Measurements from ENCODE around the gene ERBB4.

Gene ERBB4

DNA sequence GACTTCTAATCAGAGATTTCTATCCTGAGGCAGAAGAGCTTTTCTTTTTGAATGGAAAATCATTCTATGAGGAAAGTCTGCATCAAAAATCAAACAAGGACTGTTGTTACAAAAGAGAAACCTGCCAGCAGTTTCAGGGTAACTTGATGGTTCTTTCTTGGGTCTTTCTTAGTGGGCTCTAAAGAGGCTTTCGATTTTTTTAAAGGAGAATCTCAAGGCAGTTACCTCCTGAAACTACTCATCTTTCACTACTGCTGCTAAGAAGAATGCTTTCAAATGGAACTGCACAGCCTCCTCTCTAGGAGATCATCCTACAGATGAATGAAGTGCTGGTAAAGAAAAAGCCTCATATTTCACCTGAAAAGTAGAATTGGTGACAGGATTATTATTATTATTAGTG, 272.3 kb downstream of the ERBB4 start:
- no peaks in the 10 kb centered on the region for H3K27me3 ChIP-seq
- H3K36me3 ChIP-seq, result no peaks in the 10 kb centered on the region
- TF ChIP-seq, protein P1, sequence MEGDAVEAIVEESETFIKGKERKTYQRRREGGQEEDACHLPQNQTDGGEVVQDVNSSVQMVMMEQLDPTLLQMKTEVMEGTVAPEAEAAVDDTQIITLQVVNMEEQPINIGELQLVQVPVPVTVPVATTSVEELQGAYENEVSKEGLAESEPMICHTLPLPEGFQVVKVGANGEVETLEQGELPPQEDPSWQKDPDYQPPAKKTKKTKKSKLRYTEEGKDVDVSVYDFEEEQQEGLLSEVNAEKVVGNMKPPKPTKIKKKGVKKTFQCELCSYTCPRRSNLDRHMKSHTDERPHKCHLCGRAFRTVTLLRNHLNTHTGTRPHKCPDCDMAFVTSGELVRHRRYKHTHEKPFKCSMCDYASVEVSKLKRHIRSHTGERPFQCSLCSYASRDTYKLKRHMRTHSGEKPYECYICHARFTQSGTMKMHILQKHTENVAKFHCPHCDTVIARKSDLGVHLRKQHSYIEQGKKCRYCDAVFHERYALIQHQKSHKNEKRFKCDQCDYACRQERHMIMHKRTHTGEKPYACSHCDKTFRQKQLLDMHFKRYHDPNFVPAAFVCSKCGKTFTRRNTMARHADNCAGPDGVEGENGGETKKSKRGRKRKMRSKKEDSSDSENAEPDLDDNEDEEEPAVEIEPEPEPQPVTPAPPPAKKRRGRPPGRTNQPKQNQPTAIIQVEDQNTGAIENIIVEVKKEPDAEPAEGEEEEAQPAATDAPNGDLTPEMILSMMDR (IDR thresholded peaks at IDR 0.05), result no peak
- H3K4me1 ChIP-seq (ENCODE audit: control insufficient read depth in 1 of 2, insufficient read depth in 1 of 2, low read depth in 1 of 2, low read length in 1 of 2), result no peaks in the 10 kb centered on the region
- H3K4me3 ChIP-seq (ENCODE audit: low read depth in 1 of 2, low read length in 1 of 2), result no peak overlapping the region
- no peaks in the 10 kb centered on the region for H3K9me3 ChIP-seq
- H3K27ac ChIP-seq, result no peak overlapping the region

DNA sequence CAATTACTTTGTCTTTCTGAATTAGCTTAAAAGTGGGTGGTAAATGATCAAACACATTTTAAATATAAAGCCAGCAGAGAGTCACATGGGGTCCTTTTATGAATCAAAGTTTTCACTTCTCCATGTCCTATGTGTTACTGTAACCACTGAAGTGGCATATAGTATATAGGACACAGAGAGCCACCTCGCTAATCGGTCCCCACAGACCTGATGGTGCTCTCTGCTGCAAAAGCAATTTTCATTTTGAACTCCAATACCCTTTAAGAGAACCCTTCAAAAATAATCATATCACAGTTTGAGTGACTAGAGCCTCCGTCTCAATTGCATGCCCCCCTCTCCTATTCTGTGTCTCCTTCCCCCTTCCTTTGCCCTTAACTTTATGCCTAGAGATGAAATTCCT, 272.8 kb downstream of the ERBB4 start:
- no peaks in the 10 kb centered on the region for H3K9me3 ChIP-seq
- TF ChIP-seq, protein P1 (IDR thresholded peaks at IDR 0.05), result no peak
- H3K4me3 ChIP-seq (ENCODE audit: low read depth in 1 of 2, low read length in 1 of 2), result no peak overlapping the region
- no peaks in the 10 kb centered on the region for H3K36me3 ChIP-seq
- H3K27me3 ChIP-seq, result no peaks in the 10 kb centered on the region
- no peak overlapping the region for H3K27ac ChIP-seq
- H3K4me1 ChIP-seq (ENCODE audit: control insufficient read depth in 1 of 2, insufficient read depth in 1 of 2, low read depth in 1 of 2, low read length in 1 of 2), result no peaks in the 10 kb centered on the region

DNA sequence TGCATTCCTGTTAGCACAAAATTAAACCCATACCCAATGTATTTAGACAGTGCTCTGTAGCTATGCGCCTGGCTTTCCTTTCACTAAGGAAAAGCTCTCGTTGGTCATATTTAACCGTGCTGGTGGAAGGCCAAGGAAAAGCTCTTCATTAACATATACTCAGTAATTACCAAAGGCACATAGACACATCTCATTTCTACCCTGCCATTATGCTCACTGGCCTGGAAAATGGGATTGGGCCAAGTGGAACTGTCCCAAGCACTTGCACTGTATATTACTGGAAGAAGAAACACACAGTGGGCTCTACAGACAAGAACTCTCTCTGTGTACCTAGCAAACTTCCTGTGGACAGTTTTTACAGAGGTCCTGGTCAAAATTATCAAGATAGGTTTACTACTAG, 274.4 kb downstream of the ERBB4 start:
- Histone ChIP-seq H3K27ac (no peak overlapping the region), H3K4me3 (ENCODE audit: low read depth in 1 of 2, low read length in 1 of 2) (no peak overlapping the region), H3K9me3 (no peaks in the 10 kb centered on the region), H3K36me3 (no peaks in the 10 kb centered on the region), H3K27me3 (no peaks in the 10 kb centered on the region), H3K4me1 (ENCODE audit: control insufficient read depth in 1 of 2, insufficient read depth in 1 of 2, low read depth in 1 of 2, low read length in 1 of 2) (no peaks in the 10 kb centered on the region)
- TF ChIP-seq, protein P1 (IDR thresholded peaks at IDR 0.05), result no peak

DNA sequence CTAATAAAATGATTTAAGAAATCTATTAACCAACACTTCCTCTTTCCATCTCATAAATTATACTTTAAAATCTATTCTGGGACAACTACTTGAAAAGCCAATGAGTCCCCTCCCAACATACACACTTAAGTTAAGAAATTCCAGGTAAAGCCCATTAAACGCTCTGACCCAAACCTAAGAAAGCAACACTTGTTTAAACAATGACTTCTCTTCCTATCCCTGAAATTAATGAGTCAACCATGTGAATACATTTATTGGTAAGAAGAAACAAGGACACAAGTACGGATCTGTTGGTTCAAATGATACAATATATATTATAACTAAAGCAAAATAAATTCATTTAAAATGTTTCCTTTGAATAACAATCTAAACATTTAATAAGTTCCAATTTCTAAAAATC, 279.4 kb downstream of the ERBB4 start:
- Histone ChIP-seq H3K9me3 (no peaks in the 10 kb centered on the region), H3K36me3 (no peaks in the 10 kb centered on the region), H3K27ac (no peak overlapping the region), H3K27me3 (no peaks in the 10 kb centered on the region), H3K4me3 (ENCODE audit: low read depth in 1 of 2, low read length in 1 of 2) (no peak overlapping the region), H3K4me1 (ENCODE audit: control insufficient read depth in 1 of 2, insufficient read depth in 1 of 2, low read depth in 1 of 2, low read length in 1 of 2) (no peaks in the 10 kb centered on the region)
- TF ChIP-seq, protein P1 (IDR thresholded peaks at IDR 0.05), result no peak

DNA sequence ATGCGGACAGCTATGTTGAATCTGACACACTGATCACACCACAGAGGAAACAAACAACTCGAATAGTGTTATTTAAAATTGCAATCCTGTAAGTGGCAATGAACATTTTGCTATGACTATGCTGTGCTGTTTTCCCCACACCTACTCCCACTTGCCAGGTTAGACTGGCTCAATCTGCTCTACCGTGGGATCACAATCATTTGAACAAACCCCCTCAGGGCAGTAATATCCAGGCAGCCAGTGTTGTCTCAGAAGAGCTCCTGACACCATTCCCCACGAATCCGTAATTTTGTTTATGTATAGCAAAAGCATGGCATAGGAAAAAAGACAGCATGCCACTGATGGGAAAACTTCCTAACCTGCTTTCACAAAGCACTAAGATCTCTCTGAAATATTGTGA, 284.3 kb downstream of the ERBB4 start:
- Histone ChIP-seq H3K27me3 (no peaks in the 10 kb centered on the region), H3K27ac (no peak overlapping the region), H3K36me3 (no peaks in the 10 kb centered on the region), H3K4me3 (ENCODE audit: low read depth in 1 of 2, low read length in 1 of 2) (no peak overlapping the region), H3K4me1 (ENCODE audit: control insufficient read depth in 1 of 2, insufficient read depth in 1 of 2, low read depth in 1 of 2, low read length in 1 of 2) (no peaks in the 10 kb centered on the region), H3K9me3 (no peaks in the 10 kb centered on the region)
- TF ChIP-seq, protein P1 (IDR thresholded peaks at IDR 0.05), result no peak

DNA sequence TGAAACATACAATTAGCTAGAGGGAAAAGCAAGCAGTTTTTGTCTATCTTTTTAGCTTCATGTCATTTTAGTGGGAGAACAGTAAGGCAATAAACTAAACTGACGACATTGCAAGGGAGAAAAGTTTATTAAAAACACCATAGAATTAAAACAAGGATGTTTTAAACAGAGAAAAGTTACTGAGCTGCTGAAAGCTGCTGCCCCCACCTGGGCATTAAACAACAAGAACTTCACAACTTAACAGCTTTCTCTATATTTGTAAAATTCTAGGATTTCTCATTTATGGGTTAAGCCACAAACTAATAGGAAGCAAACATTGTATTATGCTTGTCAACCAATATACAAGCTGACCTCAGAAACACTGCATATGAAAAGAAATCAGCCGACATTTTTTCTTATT, 289.2 kb downstream of the ERBB4 start:
- Histone ChIP-seq H3K27ac (no peak overlapping the region), H3K27me3 (no peaks in the 10 kb centered on the region), H3K9me3 (no peaks in the 10 kb centered on the region), H3K4me3 (ENCODE audit: low read depth in 1 of 2, low read length in 1 of 2) (no peak overlapping the region), H3K4me1 (ENCODE audit: control insufficient read depth in 1 of 2, insufficient read depth in 1 of 2, low read depth in 1 of 2, low read length in 1 of 2) (no peaks in the 10 kb centered on the region), H3K36me3 (no peaks in the 10 kb centered on the region)
- TF ChIP-seq, protein P1 (IDR thresholded peaks at IDR 0.05), result no peak
